ENCODE results near the gene MOCS3. TPM values are rescaled to one million over a fixed set of nuclear protein-coding genes. Genes with fewer than 3 reads are reported as not detected.

The MOCS3 gene
- total RNA-seq, 1 experiment from 2014 or later = 15.0 TPM

DNA sequence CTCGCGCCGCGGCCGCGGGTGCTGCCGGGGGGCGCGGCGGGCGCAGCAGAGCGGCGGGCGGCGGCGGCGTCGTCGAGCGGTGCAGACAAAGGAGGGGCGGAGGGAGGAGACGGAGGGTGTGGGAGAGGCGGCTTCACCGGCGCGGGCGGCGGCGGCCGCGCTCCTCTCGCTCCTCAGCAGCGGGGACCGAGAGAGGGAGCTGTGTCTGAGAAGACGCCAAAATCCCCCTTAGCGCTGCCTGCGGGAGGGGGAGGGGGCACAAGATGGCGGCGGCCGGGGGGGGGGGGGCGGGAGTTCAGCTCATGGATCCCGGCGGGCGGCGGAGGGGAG, 27.7 kb upstream of the MOCS3 start:
- DNase-seq (ENCODE audit: low spot score) = no peak
- in situ Hi-C loops (cut with HindIII; ENCODE audit: low sequenced_read_pairs) = no loop called here

DNA sequence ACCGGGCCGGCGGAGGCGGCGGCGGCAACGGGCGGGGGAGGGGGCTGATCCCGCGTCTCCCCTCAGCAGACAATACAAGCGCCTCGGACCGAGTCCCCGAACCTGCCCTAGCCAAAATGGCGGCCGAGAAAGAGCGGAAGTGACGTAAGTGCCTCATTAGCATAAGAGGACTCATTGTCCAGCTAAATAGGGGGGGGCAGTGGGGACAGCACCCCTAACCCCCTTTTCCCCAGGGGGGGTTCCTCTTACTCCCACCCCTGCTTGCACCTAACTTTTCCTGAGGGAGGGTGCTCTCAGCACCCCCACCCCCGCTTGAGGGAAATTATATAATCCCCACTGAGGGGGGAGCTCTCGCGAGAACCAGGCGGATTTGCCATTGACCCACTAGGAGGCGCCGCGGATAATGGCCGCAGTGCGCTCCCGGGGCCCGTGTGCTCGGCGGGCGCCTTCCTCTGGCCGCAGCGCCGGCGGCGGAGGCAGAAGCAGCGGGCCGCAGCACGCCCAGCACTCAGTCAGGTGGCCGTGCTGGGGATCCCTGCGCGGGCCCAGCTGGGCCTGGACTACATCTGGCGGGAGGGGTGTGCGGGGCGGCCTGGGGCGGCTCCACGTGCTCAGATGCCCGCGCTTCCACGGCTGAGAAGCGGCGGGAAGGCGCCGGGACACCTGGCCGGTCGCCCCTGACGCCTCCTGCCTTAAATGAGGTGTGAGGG, 27.2 kb upstream of the MOCS3 start, which contains the start of gene ADNP:
Gene ADNP (minus strand): TSS at position 132 of the 710 bp plus-strand sequence. CDS start 27,441 bp downstream, outside the sequence.
- peak; percentile 92 for DNase-seq (ENCODE audit: low spot score)
- in situ Hi-C loops (cut with HindIII; ENCODE audit: low sequenced_read_pairs) = no loop called here

DNA sequence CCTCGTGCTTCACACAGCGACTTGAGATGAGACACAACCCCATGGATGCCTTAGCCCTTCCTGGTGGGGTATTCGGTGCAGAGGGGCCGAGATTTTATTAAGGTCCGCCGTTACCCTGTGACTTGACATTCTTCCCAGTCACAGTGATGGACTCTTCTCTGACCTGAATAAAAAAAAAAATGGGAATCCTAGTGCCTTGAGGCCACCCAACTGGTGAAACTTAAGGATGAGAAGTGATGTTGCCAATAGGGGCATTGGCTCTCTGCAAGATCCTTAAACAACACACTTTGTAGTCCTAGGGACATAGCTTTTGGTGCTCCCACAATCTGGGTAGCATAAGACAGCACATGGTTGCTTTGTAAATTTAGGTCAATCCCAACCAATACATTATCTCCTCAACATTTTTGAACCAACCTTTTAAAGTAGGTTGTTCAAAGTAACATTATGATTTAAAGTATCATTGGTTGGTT, 26.6 kb upstream of the MOCS3 start:
- in situ Hi-C loops (cut with HindIII; ENCODE audit: low sequenced_read_pairs) = no loop called here
- peak; percentile 39 for DNase-seq (ENCODE audit: low spot score)

DNA sequence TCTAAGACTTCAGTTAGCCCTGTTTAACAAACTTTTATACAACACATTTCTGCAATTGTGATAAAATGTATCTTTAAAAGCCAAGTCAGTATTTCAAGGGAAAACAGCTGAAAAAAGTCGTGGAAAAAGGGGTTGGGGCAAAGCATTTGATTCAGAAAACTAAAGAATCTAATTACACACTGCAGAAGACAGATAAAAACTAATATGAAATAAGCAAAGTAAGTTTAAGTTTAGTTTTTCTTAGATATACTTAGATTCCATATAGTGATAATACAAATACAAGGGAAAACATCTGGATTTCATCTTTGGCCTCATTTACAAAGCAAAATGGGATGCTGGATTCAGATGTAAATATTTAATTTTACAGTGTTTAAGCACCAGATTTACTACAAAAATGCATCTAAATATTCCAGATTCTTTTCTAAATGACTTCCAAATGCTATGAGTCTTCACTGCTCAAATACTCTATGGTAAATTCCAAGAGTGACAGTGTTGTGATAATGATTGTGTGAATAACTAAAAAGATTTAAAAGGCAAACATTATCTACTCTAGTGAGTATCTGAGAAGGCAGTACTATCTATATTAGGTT, 25.8 kb upstream of the MOCS3 start:
- in situ Hi-C loops (cut with HindIII; ENCODE audit: low sequenced_read_pairs) = no loop called here
- no peak for DNase-seq (ENCODE audit: low spot score)

DNA sequence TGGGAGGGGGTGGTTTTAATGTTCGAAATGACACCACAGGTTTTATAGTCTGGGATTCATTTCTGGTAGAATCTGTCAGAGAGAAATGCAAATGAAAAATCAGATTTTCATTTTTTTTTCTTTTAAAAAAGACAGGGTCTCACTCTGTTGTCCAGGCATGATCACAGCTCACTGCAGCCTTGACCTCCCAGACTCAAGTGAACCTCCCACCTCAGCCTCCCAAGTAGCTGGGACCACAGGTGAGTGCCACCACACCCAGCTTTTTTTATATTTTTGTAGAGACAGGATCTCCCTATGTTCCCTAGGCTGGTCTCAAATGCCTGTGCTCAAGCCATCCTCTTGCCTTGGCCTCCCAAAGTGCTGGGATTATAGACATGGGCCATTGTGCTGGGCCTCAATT, 25.0 kb upstream of the MOCS3 start:
- no peak for DNase-seq (ENCODE audit: low spot score)
- in situ Hi-C loops (cut with HindIII; ENCODE audit: low sequenced_read_pairs) = no loop called here

DNA sequence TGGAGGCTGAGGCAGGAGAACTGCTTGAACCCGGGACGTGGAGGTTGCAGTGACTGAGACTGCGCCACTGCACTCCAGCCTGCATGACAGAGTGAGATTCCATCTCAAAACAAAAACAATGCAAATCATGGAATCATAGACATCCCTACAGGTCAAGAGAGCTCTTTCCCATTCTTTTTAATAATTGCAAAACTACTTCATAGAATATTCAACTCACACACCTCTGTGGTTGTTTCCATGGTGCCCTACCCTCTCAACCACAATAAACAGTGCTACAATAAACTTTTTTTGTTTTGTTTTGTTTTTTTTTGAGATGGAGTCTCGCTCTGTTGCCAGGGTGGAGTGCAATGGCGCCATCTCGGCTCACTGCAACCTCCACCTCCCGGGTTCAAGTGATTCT, 15.5 kb upstream of the MOCS3 start:
- DNase-seq (ENCODE audit: low spot score) = no peak
- in situ Hi-C loops (cut with HindIII; ENCODE audit: low sequenced_read_pairs) = no loop called here

DNA sequence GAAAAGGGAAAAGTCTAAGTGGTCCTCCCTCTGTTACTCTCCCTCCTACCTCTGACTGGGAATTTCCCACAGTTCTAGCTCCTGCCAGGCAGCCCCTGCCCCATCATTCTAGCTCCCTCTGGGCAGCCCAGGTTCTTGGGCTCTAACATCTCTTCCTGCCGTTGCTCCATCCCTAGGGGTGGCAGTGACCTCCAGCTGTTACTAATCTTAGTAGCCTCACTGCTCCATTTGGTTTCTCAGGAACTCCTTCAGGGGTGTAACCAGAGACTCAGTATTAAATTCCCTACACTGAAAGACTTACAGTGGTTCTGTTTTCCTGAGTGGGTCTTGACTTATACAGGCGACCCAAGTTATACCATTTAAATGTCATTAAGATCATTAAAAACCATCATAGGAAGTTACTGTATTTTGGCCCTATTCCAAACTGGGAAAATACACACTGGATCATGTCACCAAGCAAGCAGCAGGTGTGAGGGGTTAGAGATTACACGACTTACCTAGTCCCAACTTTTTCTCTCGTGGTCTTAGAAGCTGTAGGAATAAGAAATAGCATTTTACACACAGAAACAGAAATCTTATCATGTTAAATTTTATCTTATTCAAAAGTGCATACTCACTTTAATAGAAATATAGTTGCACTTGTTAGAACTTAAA, 10.4 kb upstream of the MOCS3 start:
- in situ Hi-C loops (cut with HindIII; ENCODE audit: low sequenced_read_pairs) = no loop called here
- DNase-seq (ENCODE audit: low spot score) = no peak

DNA sequence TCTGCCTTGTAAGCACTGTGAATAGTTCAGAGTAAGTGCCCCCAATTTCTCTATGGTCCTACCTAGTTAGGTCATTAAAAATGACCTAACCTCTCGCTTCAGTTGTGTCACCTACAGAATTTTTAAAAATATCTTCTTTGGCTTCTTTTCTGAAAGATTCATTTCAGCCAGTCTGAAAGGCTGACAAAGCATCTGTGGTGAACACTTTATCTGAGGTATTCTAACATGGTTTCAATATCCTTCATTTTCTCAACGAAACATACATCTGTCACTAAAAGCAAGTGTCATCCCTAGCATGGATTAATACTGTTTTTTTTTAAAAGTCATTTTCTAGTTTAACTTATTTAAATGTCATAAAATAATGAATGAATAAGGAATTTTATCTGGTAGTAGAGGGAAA, 5.4 kb upstream of the MOCS3 start:
- in situ Hi-C loops (cut with HindIII; ENCODE audit: low sequenced_read_pairs) = no loop called here
- no peak for DNase-seq (ENCODE audit: low spot score)

DNA sequence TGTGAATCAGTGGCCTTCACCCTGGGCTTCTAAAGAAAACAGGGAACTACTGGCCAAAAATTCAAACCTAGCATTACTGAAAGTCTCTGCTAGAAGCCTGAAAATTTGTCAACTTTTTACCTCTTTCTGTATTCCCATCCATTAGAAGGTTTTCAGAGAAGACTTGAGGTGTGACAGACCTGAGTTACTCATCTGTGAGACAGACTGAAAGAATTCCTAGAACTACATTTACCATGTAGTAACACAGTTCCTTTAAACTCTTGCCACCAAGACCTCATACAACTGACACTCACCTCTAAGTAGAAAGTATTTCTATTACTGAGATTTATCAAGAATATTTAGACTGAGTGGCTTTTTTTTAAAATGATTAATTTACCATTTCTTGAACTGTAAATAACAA, 4.8 kb upstream of the MOCS3 start:
- DNase-seq (ENCODE audit: low spot score) = no peak
- in situ Hi-C loops (cut with HindIII; ENCODE audit: low sequenced_read_pairs) = no loop called here

DNA sequence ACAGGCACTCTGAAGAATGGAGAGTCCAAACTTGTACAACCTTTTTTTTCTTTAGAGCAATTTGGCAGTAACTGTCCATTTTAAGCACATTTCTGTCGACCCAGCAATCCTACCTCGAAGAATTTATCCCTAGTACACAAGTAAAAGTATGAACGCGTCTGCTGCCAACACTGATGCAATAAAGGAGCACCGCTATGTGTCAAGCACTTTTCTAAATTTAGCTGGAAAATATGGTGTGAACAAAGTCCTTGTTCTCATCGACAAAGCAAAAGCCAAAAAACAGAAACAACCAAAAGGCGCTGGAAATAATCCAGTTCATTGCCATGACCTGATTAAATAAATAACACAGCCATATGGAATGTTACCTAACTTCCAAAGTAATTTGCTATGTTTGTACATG, 1.3 kb upstream of the MOCS3 start:
- no peak for DNase-seq (ENCODE audit: low spot score)
- in situ Hi-C loops (cut with HindIII; ENCODE audit: low sequenced_read_pairs) = no loop called here

DNA sequence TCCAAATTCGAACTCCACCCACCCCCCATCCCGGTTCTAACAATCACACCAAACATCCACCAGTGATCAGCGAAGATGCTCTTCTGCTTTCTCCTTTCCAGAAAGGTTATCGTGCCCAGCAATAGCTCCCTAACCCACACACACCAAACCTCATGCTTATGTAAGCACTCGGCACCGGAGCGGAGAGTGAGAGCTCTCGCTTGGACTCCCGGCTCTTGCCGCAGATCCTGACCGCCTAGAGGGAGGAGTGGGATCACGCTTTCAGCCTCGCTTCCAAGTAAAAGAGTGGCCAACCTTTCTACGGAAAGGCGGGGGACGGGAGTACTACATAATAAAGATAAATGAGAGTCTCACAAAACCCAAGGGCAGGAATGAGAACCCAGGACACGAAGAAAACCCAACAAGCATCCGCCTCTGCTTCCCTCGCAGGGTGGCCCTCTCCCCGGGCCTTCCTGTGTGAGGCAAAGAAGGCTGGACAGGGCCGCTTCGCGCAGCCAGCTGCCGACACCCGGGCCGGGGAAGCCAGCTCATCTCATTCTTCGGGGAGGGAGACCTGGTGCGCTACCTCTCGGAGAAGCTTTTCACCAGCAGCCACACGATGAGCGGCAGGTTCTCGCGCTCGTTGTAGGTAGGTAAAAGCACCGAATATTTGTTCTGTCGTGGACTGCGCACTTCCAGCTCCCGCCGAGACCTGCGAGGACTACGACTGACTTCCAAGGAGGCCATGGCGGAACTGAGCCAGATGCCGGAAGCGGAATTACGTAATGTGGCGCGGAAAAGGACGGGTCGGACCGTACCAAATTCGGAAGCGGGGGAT, 612 bp upstream of the MOCS3 start, which contains the start of gene DPM1:
Gene DPM1 (minus strand): TSS at position 735 of the 817 bp plus-strand sequence. CDS start 9 bp downstream, at position 726.
- DNase-seq (ENCODE audit: low spot score) = no peak
- in situ Hi-C loops (cut with HindIII; ENCODE audit: low sequenced_read_pairs) = no loop called here

DNA sequence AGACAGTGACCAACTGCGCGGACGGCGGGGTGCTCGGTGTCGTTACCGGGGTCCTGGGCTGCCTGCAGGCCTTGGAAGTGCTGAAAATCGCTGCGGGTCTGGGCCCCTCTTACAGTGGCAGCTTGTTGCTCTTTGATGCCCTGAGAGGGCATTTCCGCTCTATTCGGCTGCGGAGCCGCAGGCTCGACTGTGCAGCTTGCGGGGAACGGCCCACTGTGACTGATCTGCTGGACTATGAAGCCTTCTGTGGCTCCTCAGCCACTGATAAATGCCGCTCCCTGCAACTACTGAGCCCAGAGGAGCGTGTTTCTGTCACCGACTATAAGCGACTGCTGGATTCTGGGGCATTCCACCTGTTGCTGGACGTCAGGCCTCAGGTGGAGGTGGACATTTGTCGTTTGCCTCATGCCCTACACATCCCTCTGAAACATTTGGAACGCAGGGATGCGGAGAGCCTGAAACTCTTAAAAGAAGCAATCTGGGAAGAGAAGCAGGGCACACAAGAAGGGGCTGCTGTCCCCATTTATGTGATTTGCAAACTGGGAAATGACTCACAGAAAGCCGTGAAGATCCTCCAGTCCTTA, 1.0 kb downstream of the MOCS3 start:
- DNase-seq (ENCODE audit: low spot score) = no peak
- in situ Hi-C loops (cut with HindIII; ENCODE audit: low sequenced_read_pairs) = no loop called here

DNA sequence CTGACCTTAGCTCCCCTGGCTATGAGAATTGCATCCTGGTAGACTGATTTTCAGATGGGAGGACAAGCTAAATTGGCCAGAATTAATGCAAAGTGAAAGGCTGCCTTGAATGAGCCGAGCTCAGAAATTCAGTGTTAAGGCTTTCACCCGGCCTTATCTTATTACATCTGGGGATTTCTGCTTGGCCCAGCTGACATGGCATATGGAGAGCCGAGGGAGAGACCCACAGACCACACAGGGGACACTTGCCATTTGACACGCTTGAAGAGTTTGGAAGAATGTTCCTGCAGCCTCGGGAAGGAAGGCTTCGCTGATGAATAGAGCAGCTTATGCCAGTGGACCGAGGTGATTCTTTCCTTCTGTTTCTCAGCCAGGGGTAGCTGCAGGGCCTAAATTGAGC, 9.0 kb downstream of the MOCS3 start:
- in situ Hi-C loops (cut with HindIII; ENCODE audit: low sequenced_read_pairs) = no loop called here
- DNase-seq (ENCODE audit: low spot score) = peak; percentile 12

DNA sequence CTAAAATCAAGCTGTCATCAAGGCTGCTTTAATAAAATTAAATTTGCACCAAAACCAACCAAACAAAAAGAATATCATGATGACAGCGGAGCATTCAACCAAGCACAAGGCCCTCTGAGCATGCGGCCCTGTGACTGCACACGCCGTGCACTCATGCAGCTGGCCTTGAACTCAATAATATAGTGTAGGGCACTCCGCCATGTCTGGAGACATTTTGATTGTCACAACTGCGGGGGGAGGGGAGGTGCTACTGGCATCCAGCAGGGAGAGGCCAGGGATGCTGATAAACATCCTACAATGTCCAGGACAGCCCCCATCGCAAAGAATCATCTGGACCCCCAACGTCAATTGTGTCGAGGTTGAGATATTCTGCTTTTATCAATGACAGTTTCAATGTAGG, 9.7 kb downstream of the MOCS3 start:
- no peak for DNase-seq (ENCODE audit: low spot score)
- in situ Hi-C loops (cut with HindIII; ENCODE audit: low sequenced_read_pairs) = no loop called here

DNA sequence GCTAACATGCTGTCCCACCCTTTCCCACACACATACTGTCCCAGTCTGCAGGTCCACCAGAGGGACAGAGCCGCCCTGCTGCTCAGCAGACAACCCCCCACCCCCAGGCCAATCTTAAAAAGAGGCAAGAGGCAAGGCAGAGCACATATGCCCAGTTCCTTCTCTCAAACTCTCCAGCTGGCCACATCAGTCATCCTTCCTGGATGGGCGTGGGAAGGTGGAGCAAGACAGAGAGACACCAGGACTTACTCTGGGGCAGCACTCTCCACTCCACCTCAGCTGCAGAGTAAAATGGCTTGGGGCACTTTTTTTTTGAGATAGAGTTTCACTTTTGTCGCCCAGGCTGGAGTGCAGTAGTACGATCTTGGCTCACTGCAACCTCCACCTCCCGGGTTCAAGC, 10.8 kb downstream of the MOCS3 start:
- in situ Hi-C loops (cut with HindIII; ENCODE audit: low sequenced_read_pairs) = no loop called here
- DNase-seq (ENCODE audit: low spot score) = no peak

DNA sequence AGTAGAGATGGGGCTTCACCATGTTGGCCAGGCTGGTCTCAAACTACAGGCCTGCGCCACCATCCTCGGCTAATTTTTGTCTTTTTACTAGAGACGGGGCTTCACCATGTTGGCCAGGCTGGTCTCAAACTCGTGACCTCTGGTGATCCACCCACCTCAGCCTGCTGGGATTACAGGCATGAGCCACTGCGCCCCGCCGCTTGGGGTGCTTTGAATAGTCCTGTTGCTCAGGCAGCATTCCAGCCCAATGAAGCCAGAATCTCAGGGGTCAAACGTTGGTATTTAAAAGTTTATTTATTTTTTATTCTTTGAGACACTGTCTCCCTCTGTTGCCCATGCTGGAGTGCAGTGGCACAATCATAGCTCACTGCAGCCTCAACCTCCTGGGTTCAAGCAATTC, 11.3 kb downstream of the MOCS3 start:
- in situ Hi-C loops (cut with HindIII; ENCODE audit: low sequenced_read_pairs) = no loop called here
- DNase-seq (ENCODE audit: low spot score) = no peak

DNA sequence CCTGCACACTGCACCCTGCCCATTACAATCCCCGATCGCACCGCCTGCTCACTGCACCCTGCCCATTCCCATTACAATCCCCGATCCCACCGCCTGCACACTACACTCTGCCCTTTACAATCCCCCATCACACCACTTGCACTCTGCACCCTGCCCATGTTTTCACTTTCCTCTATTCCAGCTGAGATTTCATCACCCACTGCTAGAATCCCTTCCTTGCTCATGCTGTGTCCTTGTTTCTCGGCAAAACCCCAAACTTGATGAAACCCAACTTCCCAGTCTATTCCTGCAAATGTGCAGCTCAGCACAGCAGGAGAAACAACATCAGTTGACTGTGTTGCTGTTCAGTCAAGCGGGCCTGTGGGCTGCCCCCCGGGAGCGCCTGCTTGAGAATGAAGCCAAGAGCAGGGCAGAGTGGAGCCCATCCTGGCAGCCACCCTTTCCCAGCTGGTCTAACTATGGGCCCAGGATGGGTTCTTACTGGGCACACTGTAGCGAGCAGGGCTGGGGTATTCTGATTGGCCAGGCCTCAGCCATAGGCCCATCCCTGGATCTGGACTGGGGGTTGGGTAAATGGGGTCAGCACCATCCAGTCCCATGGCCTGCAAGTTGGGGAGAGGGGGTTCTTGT, 17.2 kb downstream of the MOCS3 start:
- in situ Hi-C loops (cut with HindIII; ENCODE audit: low sequenced_read_pairs) = no loop called here

DNA sequence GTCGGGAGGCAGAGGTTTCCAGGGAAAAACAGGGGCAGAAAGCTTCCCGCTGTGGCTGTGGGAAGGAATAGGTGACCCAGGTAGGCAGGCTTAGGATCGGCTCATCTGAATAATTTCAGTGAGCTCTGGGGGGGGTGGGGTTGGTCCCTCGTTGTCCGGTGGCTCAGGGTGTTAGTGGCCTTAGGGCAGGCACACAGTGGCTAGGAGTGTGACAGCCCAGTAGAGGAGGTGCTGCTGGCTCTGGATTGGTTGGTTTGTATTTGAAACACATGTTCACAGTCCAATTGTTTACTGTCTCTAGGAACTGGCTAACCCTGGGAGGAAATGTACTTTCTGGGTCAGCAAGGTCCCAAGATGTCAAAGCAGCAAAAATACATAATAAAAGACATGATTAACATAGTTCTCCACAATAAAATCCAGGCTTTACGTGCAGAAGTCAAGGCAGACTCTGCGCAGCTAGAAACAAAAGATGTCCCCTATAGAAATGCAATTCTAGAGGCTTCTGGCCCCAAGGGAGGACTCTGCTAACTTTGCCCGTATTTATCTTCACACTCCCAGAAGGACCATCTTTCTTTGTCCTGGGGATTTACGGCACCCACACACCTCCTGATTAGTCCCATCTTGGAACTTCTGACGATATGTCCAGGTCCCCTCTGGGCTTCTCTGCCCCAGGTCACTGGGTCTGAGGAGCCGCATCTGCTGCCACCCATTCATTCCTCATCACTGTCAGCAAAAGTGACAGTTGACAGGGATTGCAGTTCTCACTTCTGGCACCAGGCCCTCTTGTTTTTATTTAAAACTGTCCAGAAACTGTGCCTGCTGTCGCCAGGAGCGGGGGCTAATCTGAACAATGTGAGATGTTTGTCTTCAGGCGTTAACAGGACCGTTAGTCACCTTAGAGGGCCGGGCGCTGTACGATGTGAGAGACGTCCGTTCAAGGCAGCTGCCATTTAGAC, 18.7 kb downstream of the MOCS3 start:
- in situ Hi-C loops (cut with HindIII; ENCODE audit: low sequenced_read_pairs) = no loop called here
- DNase-seq (ENCODE audit: low spot score) = no peak

More for the DNA sequence above, 17.2 kb downstream of the MOCS3 start:
- DNase-seq (ENCODE audit: low spot score) = no peak

Measured in G401 (cell line).